ENCODE results near the gene FCHSD1. TPM values are rescaled to one million over a fixed set of nuclear protein-coding genes. Genes with fewer than 3 reads are reported as not detected.

The FCHSD1 gene
- total RNA-seq, 1 donor = 19.9 TPM

GRCh38 chr5:141665995-141666940, 15.1 kb upstream of the FCHSD1 start:
- DNase-seq (ENCODE audit: low read depth) = no peak
- H3K4me3 ChIP-seq (ENCODE audit: low read depth, low read length) = no peak overlapping the region
- no peak for TF ChIP-seq CTCF (IDR thresholded peaks at IDR 0.05; ENCODE audit: insufficient read depth, low read length)

GRCh38 chr5:141664733-141665461, 13.7 kb upstream of the FCHSD1 start:
- H3K4me3 ChIP-seq (ENCODE audit: low read depth, low read length) = no peak overlapping the region
- DNase-seq (ENCODE audit: low read depth) = peak; percentile 71
- peak; percentile 93 for TF ChIP-seq CTCF (IDR thresholded peaks at IDR 0.05; ENCODE audit: insufficient read depth, low read length)

GRCh38 chr5:141663506-141663905, 12.3 kb upstream of the FCHSD1 start:
- no peak for DNase-seq (ENCODE audit: low read depth)
- no peak for TF ChIP-seq CTCF (IDR thresholded peaks at IDR 0.05; ENCODE audit: insufficient read depth, low read length)
- no peak overlapping the region for H3K4me3 ChIP-seq (ENCODE audit: low read depth, low read length)

- TF ChIP-seq CTCF (IDR thresholded peaks at IDR 0.05; ENCODE audit: insufficient read depth, low read length) = no peak
- H3K4me3 ChIP-seq (ENCODE audit: low read depth, low read length) = no peak overlapping the region
- no peak for DNase-seq (ENCODE audit: low read depth)
These were observed 10.8 kb upstream of the FCHSD1 start for GRCh38 chr5:141662028-141662427.

GRCh38 chr5:141657937-141658545, 6.8 kb upstream of the FCHSD1 start:
- no peak overlapping the region for H3K4me3 ChIP-seq (ENCODE audit: low read depth, low read length)
- no peak for TF ChIP-seq CTCF (IDR thresholded peaks at IDR 0.05; ENCODE audit: insufficient read depth, low read length)
- peak; percentile 72 for DNase-seq (ENCODE audit: low read depth)

GRCh38 chr5:141657404-141657803, 6.2 kb upstream of the FCHSD1 start:
- H3K4me3 ChIP-seq (ENCODE audit: low read depth, low read length) = no peak overlapping the region
- TF ChIP-seq CTCF (IDR thresholded peaks at IDR 0.05; ENCODE audit: insufficient read depth, low read length) = no peak
- DNase-seq (ENCODE audit: low read depth) = no peak
